ENCODE measurements around the gene SIN3A. TPM values are rescaled to one million over a fixed set of nuclear protein-coding genes. Genes with fewer than 3 reads are reported as not detected.
A peak's percentile ranks its signal among the peaks of the same experiment; 100 is the strongest.
"Not testable (repeated sequence)": the region's sequence is repeated elsewhere in the genome, so short reads cannot be mapped to it uniquely, and the experiment has no call there.

The SIN3A gene
- total RNA-seq, 1 experiment from 2014 or later, result 91.4 TPM

DNA sequence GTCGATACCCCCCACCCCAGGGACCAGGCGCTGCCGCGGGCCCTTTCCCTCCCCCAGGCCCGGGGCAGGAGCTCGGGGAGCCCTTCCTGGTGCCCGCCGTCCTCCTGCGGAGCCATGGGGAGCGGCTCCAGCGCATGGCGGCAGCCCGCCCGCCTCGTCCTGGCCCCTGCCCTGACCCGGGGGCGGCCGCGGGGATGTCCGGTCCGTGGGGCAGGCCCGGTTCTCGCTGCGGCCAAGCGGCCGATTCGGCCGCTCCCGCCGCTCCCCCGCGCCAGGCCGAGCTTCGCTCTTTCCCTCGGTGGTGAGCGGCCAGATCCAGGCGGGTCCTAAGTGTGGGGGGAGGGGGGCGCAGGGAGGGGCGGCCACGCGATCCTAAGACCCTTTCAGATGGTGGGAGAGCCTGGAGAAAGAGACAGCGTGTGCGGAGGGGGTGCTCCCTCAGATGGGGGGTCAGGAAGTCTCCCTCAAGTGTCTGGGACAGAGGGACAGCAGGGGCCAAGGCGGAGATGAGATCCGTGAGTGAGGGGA is 103.4 kb downstream of the SIN3A start:
- no peak overlapping the region for H3K27ac Mint-ChIP-seq (ENCODE audit: unreplicated experiment)
- DNase-seq, result peak; percentile 28
- peaks cover 58% of the 10 kb centered on the region for H3K36me3 Mint-ChIP-seq (ENCODE audit: insufficient read depth, unreplicated experiment)
- peaks cover 15% of the 10 kb centered on the region for H3K27me3 Mint-ChIP-seq (ENCODE audit: unreplicated experiment)
- H3K4me3 Mint-ChIP-seq (ENCODE audit: low read depth, unreplicated experiment), result peak overlapping the region; percentile 81
- H3K9me3 Mint-ChIP-seq (ENCODE audit: low read depth, unreplicated experiment), result no peaks in the 10 kb centered on the region
- H3K4me1 Mint-ChIP-seq (ENCODE audit: low read depth, unreplicated experiment), result peaks cover 13% of the 10 kb centered on the region
- BruUV-seq (replicated peaks), result no TSS peak
- CTCF ChIA-PET, result interaction anchor here (0.6 to 1.6 kb wide), 3 partner anchors 20 to 790 kb away, joined by 6 to 7 read pairs (median 6); partner anchors contain the start of gene MAN2C1
- intact Hi-C loops (cut with micrococcal nuclease; ENCODE audit: unreplicated experiment), result no loop called here
- no peak for TF ChIP-seq CTCF (IDR thresholded peaks at IDR 0.05; ENCODE audit: unreplicated experiment)

DNA sequence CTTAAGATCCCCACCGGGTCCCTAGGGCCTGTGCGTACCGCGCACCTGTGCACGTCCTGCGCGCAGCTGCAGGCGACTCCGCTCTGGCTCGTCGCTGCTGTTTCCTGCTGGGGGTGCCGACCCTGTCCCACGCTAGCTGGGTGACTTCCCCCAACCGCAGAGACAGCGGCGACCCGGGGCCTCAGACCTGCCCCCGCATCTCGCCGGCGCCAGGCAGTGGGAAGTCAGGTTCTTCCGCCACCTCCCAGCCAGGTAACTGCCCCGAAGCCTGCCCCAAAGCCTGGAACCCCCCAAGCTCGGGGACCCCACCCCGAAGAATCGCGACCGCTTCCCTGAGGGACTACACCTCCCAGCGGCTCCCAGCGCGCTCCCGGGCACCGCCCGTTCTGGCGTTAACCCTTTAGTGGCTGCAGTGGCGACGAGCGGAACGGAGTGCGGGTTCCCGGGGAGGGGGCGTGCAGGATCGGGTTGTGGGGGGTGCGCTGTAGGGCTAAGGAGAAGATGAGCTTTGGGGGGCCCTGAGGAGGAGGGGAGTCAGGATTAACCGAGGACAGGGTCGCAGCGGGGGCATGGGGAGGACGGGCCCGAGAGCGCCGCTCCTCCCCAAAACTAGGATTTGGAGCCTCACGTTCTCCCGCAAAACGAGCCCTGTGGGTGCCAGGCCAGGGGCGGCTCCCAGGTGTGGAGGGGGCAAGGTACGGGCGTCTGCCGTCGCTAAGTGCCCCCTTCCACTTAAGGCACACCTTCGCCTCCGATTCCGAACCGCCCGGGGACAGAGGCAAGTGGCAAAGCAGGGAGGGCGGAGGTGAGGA is 104.1 kb downstream of the SIN3A start:
- Mint-ChIP-seq H3K9me3 (ENCODE audit: low read depth, unreplicated experiment) (no peaks in the 10 kb centered on the region), H3K36me3 (ENCODE audit: insufficient read depth, unreplicated experiment) (peaks cover 52% of the 10 kb centered on the region), H3K27me3 (ENCODE audit: unreplicated experiment) (peaks cover 15% of the 10 kb centered on the region), H3K4me3 (ENCODE audit: low read depth, unreplicated experiment) (peak overlapping the region; percentile 81), H3K4me1 (ENCODE audit: low read depth, unreplicated experiment) (peaks cover 13% of the 10 kb centered on the region), H3K27ac (ENCODE audit: unreplicated experiment) (peak overlapping the region; percentile 25)
- BruUV-seq (replicated peaks), result no TSS peak
- peak; percentile 71 for DNase-seq
- CTCF ChIA-PET, result interaction anchor here (0.6 to 1.6 kb wide), 2 partner anchors 21 to 488 kb away, joined by 6 read pairs; partner anchors contain the start of gene MAN2C1
- intact Hi-C loops (cut with micrococcal nuclease; ENCODE audit: unreplicated experiment), result no loop called here
- no peak for TF ChIP-seq CTCF (IDR thresholded peaks at IDR 0.05; ENCODE audit: unreplicated experiment)

GRCh38 chr15:75346796-75347221 is 104.7 kb downstream of the SIN3A start, which contains the start of gene NEIL1:
NEIL1 (plus strand) TSS chr15:75347039; CDS start chr15:75348906, 1,867 bp downstream.
- peaks cover 13% of the 10 kb centered on the region for H3K4me1 Mint-ChIP-seq (ENCODE audit: low read depth, unreplicated experiment)
- H3K36me3 Mint-ChIP-seq (ENCODE audit: insufficient read depth, unreplicated experiment), result peaks cover 45% of the 10 kb centered on the region
- H3K27me3 Mint-ChIP-seq (ENCODE audit: unreplicated experiment), result peaks cover 15% of the 10 kb centered on the region
- H3K27ac Mint-ChIP-seq (ENCODE audit: unreplicated experiment), result peak within 1 kb of the TSS; percentile 25
- no peak for TF ChIP-seq CTCF (IDR thresholded peaks at IDR 0.05; ENCODE audit: unreplicated experiment)
- H3K4me3 Mint-ChIP-seq (ENCODE audit: low read depth, unreplicated experiment), result peak within 1 kb of the TSS; percentile 81
- H3K9me3 Mint-ChIP-seq (ENCODE audit: low read depth, unreplicated experiment), result no peaks in the 10 kb centered on the region
- intact Hi-C loops (cut with micrococcal nuclease; ENCODE audit: unreplicated experiment), result no loop called here
- CTCF ChIA-PET, result interaction anchor here (1.6 kb wide), 1 partner anchor 21 kb away, joined by 6 read pairs; the partner anchor contains the start of gene MAN2C1
- BruUV-seq (replicated peaks), result no TSS peak
- DNase-seq, result peak; percentile 15

- CTCF ChIA-PET; H3K27ac Mint-ChIP-seq (ENCODE audit: unreplicated experiment); H3K9me3 Mint-ChIP-seq (ENCODE audit: low read depth, unreplicated experiment); DNase-seq; H3K4me3 Mint-ChIP-seq (ENCODE audit: low read depth, unreplicated experiment); BruUV-seq (replicated peaks); intact Hi-C loops (cut with micrococcal nuclease; ENCODE audit: unreplicated experiment): not testable (repeated sequence)
- peaks cover 13% of the 10 kb centered on the region for H3K27me3 Mint-ChIP-seq (ENCODE audit: unreplicated experiment)
- H3K36me3 Mint-ChIP-seq (ENCODE audit: insufficient read depth, unreplicated experiment), result peaks cover 27% of the 10 kb centered on the region
- H3K4me1 Mint-ChIP-seq (ENCODE audit: low read depth, unreplicated experiment), result peaks cover 11% of the 10 kb centered on the region
These were observed 107.5 kb downstream of the SIN3A start for GRCh38 chr15:75343953-75344352.
